Caco-2 (cell line): ENCODE data around the gene SCAPER. TPM values are rescaled to one million over a fixed set of nuclear protein-coding genes. Genes with fewer than 3 reads are reported as not detected.
A peak's percentile ranks its signal among the peaks of the same experiment; 100 is the strongest.

Experiments used
- BruUV-seq: library from RNA; stranded (reverse); fragments of 400-500 nt; replicated peaks from 2 replicates; lab custom pipeline; 2021; lab: Mats Ljungman, UMichigan
- CTCF ChIA-PET: fragments of 300-600 bp; sonication (Branson Sonifier 250); formaldehyde crosslinking; loops from one replicate; lab custom pipeline; 2022; ENCODE audit warnings: antibody characterized with exemption; lab: Charles Lee
- POLR2A ChIA-PET: fragments of 300-600 bp; sonication (Branson Sonifier 250); formaldehyde crosslinking; loops from one replicate; lab custom pipeline; 2022; ENCODE audit warnings: antibody characterized with exemption; lab: Charles Lee
- DNase-seq, 2 experiments: peaks; one replicate each; pipeline versions ENCODE4 v3.0.0 to v3.0.0-alpha.2; 2020 to 2022
- H3K27me3 ChIP-seq: replicated peaks from 2 replicates; pipeline ENCODE4 v1.6.0; 2011; ENCODE audit warnings: low read length; ENCODE audit not compliant: control insufficient read depth, insufficient read depth
- H3K36me3 ChIP-seq: 2 replicates; pipeline ENCODE4 v1.5.1; 2011; ENCODE audit warnings: low read length; ENCODE audit not compliant: control insufficient read depth, insufficient read depth
- H3K4me1 ChIP-seq: fragments of 250-450 bp; sonication (Bioruptor Pico); 2 replicates; pipeline ENCODE4 v1.5.1; 2020; ENCODE audit warnings: mild to moderate bottlenecking
- H3K4me3 ChIP-seq: 2 replicates; pipeline ENCODE4 v1.5.1; 2011; ENCODE audit warnings: low read depth, mild to moderate bottlenecking, control low read depth, low read length
- H3K9me3 ChIP-seq: fragments of 250-450 bp; sonication (Bioruptor Pico); 2 replicates; pipeline ENCODE4 v1.5.1; 2020; ENCODE audit warnings: mild to moderate bottlenecking, moderate library complexity
- H3K27ac Mint-ChIP-seq: one replicate; pipeline ENCODE4 v1.8.0; 2022; ENCODE audit warnings: mixed read lengths; ENCODE audit not compliant: unreplicated experiment
- H3K27me3 Mint-ChIP-seq: one replicate; pipeline ENCODE4 v1.8.0; 2022; ENCODE audit warnings: mixed read lengths; ENCODE audit not compliant: insufficient read depth, unreplicated experiment
- H3K36me3 Mint-ChIP-seq: one replicate; pipeline ENCODE4 v1.8.0; 2022; ENCODE audit warnings: mild to moderate bottlenecking, mixed read lengths; ENCODE audit not compliant: insufficient read depth, unreplicated experiment
- H3K4me1 Mint-ChIP-seq: one replicate; pipeline ENCODE4 v1.8.0; 2022; ENCODE audit warnings: low read depth, mixed read lengths; ENCODE audit not compliant: unreplicated experiment
- H3K4me3 Mint-ChIP-seq: one replicate; pipeline ENCODE4 v1.8.0; 2022; ENCODE audit warnings: mild to moderate bottlenecking, moderate library complexity, mixed read lengths; ENCODE audit not compliant: unreplicated experiment
- H3K9me3 Mint-ChIP-seq: one replicate; pipeline ENCODE4 v1.8.0; 2022; ENCODE audit warnings: mixed read lengths; ENCODE audit not compliant: unreplicated experiment
- intact Hi-C: fragments of 100-400 bp; cut with micrococcal nuclease; formaldehyde crosslinking; loops from one replicate; pipeline ENCODE4 v1.10.0; 2022; ENCODE audit not compliant: unreplicated experiment
- total RNA-seq: library from RNA; stranded (reverse); gene quantifications from 2 replicates; pipeline ENCODE4 v1.2.3, GENCODE V29; 2022
- TF ChIP-seq, protein P1 (sequence below), 2 experiments: fragments of 200-600 bp in 1 of 2; IDR thresholded peaks; 1 replicate in 1 of 2; 2 replicates in 1 of 2; pipeline versions ENCODE4 v1.5.1 to v1.8.0; 2011 to 2022; ENCODE audit warnings: antibody characterized with exemption in 1 of 2, control low read depth in 1 of 2, inconsistent platforms in 1 of 2, low read depth in 1 of 2, low read length in 1 of 2, mild to moderate bottlenecking in 1 of 2, moderate library complexity in 1 of 2; ENCODE audit not compliant: insufficient read depth in 1 of 2, severe bottlenecking in 1 of 2, unreplicated experiment in 1 of 2

SCAPER gene
- total RNA-seq, 1 experiment from 2014 or later = 24.6 TPM

- H3K4me1 Mint-ChIP-seq = peaks cover 6% of the 10 kb centered on the region
- no peak overlapping the region for H3K4me3 ChIP-seq
- H3K36me3 Mint-ChIP-seq = peaks cover 29% of the 10 kb centered on the region
- H3K9me3 Mint-ChIP-seq = no peaks in the 10 kb centered on the region
- no peak for DNase-seq
- no peak overlapping the region for H3K4me3 Mint-ChIP-seq
- ChIA-PET CTCF (no interaction called here), POLR2A (no interaction called here)
- intact Hi-C loops = no loop called here
- no TSS peak for BruUV-seq
- no peaks in the 10 kb centered on the region for H3K36me3 ChIP-seq
- TF ChIP-seq, protein P1, sequence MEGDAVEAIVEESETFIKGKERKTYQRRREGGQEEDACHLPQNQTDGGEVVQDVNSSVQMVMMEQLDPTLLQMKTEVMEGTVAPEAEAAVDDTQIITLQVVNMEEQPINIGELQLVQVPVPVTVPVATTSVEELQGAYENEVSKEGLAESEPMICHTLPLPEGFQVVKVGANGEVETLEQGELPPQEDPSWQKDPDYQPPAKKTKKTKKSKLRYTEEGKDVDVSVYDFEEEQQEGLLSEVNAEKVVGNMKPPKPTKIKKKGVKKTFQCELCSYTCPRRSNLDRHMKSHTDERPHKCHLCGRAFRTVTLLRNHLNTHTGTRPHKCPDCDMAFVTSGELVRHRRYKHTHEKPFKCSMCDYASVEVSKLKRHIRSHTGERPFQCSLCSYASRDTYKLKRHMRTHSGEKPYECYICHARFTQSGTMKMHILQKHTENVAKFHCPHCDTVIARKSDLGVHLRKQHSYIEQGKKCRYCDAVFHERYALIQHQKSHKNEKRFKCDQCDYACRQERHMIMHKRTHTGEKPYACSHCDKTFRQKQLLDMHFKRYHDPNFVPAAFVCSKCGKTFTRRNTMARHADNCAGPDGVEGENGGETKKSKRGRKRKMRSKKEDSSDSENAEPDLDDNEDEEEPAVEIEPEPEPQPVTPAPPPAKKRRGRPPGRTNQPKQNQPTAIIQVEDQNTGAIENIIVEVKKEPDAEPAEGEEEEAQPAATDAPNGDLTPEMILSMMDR (IDR thresholded peaks at IDR 0.05; ENCODE audit: insufficient read depth in 1 of 2, low read depth in 1 of 2, low read length in 1 of 2, severe bottlenecking in 1 of 2, unreplicated experiment in 1 of 2) = no peak
- peaks cover 3% of the 10 kb centered on the region; the same call in 1 of the 2 replicates for H3K4me1 ChIP-seq
- H3K27me3 ChIP-seq = no peaks in the 10 kb centered on the region
- H3K9me3 ChIP-seq = no peaks in the 10 kb centered on the region
- H3K27me3 Mint-ChIP-seq = no peaks in the 10 kb centered on the region
- H3K27ac Mint-ChIP-seq = no peak overlapping the region
These were observed 30.5 kb upstream of the SCAPER start for GRCh38 chr15:76935620-76936019.

- no peaks in the 10 kb centered on the region for H3K36me3 ChIP-seq
- Mint-ChIP-seq H3K4me3 (peak overlapping the region; percentile 87), H3K9me3 (no peaks in the 10 kb centered on the region), H3K4me1 (peaks cover 6% of the 10 kb centered on the region), H3K27me3 (no peaks in the 10 kb centered on the region), H3K36me3 (peaks cover 29% of the 10 kb centered on the region), H3K27ac (peak overlapping the region; percentile 81)
- ChIA-PET POLR2A (interaction anchor here (1.9 kb wide), 1 partner anchor 27 kb away, joined by 18 read pairs; the partner anchor contains the start of gene SCAPER), CTCF (no interaction called here)
- TF ChIP-seq, protein P1 (IDR thresholded peaks at IDR 0.05; ENCODE audit: insufficient read depth in 1 of 2, low read depth in 1 of 2, low read length in 1 of 2, severe bottlenecking in 1 of 2, unreplicated experiment in 1 of 2) = no peak
- peak overlapping the region; percentile 55 for H3K4me3 ChIP-seq
- no peaks in the 10 kb centered on the region for H3K27me3 ChIP-seq
- intact Hi-C loops = no loop called here
- H3K4me1 ChIP-seq = peaks cover 5% of the 10 kb centered on the region; the same call in 1 of the 2 replicates
- TSS peak; percentile 45 for BruUV-seq
- DNase-seq = no peak
- no peaks in the 10 kb centered on the region for H3K9me3 ChIP-seq
These were observed 27.2 kb upstream of the SCAPER start for GRCh38 chr15:76932135-76932966.

DNA sequence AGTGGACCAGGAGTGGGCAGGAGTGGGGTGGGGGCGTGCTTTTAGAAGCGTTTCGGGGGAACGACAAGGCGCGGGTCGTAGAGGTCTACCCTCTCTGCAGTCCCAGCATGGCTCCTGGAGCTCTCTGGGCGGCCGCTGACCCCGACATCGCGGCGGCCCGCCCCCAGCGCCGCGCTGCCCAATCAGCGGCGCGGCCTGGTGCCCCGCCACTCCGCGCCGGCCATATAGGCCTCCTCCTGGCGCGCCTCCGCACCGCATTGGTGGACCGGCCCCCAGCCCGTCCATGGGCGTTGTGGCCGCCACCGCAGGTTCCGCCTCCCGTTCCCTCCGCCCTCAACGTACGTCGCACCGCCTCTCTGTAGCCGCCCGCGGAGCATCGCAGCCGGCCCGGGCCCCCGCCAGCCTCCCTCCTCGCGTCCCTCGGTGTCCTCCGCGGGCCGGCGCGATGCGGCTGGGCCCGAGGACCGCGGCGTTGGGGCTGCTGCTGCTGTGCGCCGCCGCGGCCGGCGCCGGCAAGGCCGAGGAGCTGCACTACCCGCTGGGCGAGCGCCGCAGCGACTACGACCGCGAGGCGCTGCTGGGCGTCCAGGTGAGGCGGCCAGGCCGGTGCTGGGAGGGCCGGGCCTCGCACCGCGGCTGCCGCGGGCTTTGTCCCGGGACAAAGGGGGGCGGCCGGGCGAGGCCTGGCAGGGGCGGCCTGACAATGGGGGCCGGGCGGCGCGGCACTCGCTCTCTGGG, 26.4 kb upstream of the SCAPER start, which contains the start of gene RCN2:
RCN2 (plus strand) TSS at position 353 of the 738 bp plus-strand sequence; CDS start at position 446, 93 bp downstream.
- Mint-ChIP-seq H3K4me1 (peaks cover 6% of the 10 kb centered on the region), H3K27me3 (no peaks in the 10 kb centered on the region), H3K9me3 (no peaks in the 10 kb centered on the region), H3K4me3 (peak within 1 kb of the TSS; percentile 87), H3K36me3 (peaks cover 24% of the 10 kb centered on the region), H3K27ac (peak within 1 kb of the TSS; percentile 81)
- Histone ChIP-seq H3K27me3 (no peaks in the 10 kb centered on the region), H3K9me3 (no peaks in the 10 kb centered on the region), H3K4me3 (peak within 1 kb of the TSS; percentile 55), H3K36me3 (no peaks in the 10 kb centered on the region), H3K4me1 (peaks cover 5% of the 10 kb centered on the region; the same call in 1 of the 2 replicates)
- ChIA-PET POLR2A (interaction anchor here (0.6 to 1.9 kb wide), 5 partner anchors 15 to 725 kb away, joined by 3 to 18 read pairs (median 4); partner anchors contain the start of genes ETFA and SCAPER), CTCF (interaction anchor here (0.6 to 1.0 kb wide), 3 partner anchors 26 to 746 kb away, joined by 3 to 4 read pairs (median 3); partner anchors contain the start of gene SCAPER)
- intact Hi-C loops = loop anchor here (1.0 kb wide), 1 partner anchor 26 kb away; the partner anchor contains the start of gene SCAPER
- BruUV-seq = no TSS peak
- TF ChIP-seq, protein P1 (IDR thresholded peaks at IDR 0.05; ENCODE audit: insufficient read depth in 1 of 2, low read depth in 1 of 2, low read length in 1 of 2, severe bottlenecking in 1 of 2, unreplicated experiment in 1 of 2) = no peak
- DNase-seq = peak; percentile 93 to 96
